SK-N-SH (cell line): ENCODE measurements around the gene ULK1. TPM values are rescaled to one million over a fixed set of nuclear protein-coding genes. Genes with fewer than 3 reads are reported as not detected.

Source experiments
- CTCF ChIA-PET: fragments of 300-600, 350-600 bp; formaldehyde crosslinking; extraction: SDS; loops from one replicate; lab custom pipeline; 2021; lab: Yijun Ruan, JAX
- POLR2A ChIA-PET: fragments of 350-600 bp; sonication (Branson Sonifier 250); formaldehyde crosslinking; extraction: SDS; loops from one replicate; lab custom pipeline; 2020; ENCODE audit warnings: antibody characterized with exemption, inconsistent platforms; lab: Yijun Ruan, JAX
- DNase-seq: peaks from one replicate; pipeline ENCODE4 v3.0.0; 2012
- H2AFZ ChIP-seq: fragments of 200-600 bp; sonication (generic); 2 replicates; pipeline ENCODE4 v1.8.1; 2016; ENCODE audit warnings: antibody characterized with exemption, mild to moderate bottlenecking, low read depth
- H3F3A ChIP-seq: fragments of 200-600 bp; sonication (generic); replicated peaks from 2 replicates; pipeline ENCODE3; 2016; ENCODE audit warnings: antibody characterized with exemption, mild to moderate bottlenecking; ENCODE audit not compliant: insufficient read depth
- H3K27ac ChIP-seq, 2 experiments: fragments of 200-500 bp in 1 of 2; fragments of 200-600 bp in 1 of 2; sonication (Bioruptor generic) in 1 of 2; sonication (generic), shearing (Covaris generic) in 1 of 2; 2 replicates each; pipeline versions ENCODE4 v1.5.1 to v1.6.1; 2014 to 2016; ENCODE audit warnings: low read depth in 2 of 2, inconsistent platforms in 1 of 2, low read length in 1 of 2, mild to moderate bottlenecking in 1 of 2, mixed read lengths in 1 of 2
- H3K27me3 ChIP-seq: fragments of 200-600 bp; sonication (generic), shearing (Covaris generic); 2 replicates; pipeline ENCODE4 v1.6.1; 2016; ENCODE audit warnings: mixed run types; ENCODE audit not compliant: insufficient read depth
- H3K36me3 ChIP-seq, 2 experiments: fragments of 200-500 bp in 1 of 2; fragments of 200-600 bp in 1 of 2; sonication (Bioruptor generic) in 1 of 2; sonication (generic) in 1 of 2; replicated peaks in 1 of 2; 2 replicates each; pipeline versions ENCODE3 to v1.5.1; 2014 to 2016; ENCODE audit warnings: low read length in 1 of 2, mild to moderate bottlenecking in 1 of 2; ENCODE audit not compliant: insufficient read depth in 2 of 2, control insufficient read depth in 1 of 2
- H3K4me1 ChIP-seq, 2 experiments: fragments of 200-500 bp in 1 of 2; fragments of 200-600 bp in 1 of 2; sonication (Bioruptor generic) in 1 of 2; sonication (generic), shearing (Covaris generic) in 1 of 2; 2 replicates each; pipeline versions ENCODE4 v1.5.1 to v1.6.1; 2014 to 2016; ENCODE audit warnings: low read depth in 1 of 2, low read length in 1 of 2, mixed run types in 1 of 2; ENCODE audit not compliant: insufficient read depth in 2 of 2, control insufficient read depth in 1 of 2
- H3K4me2 ChIP-seq: fragments of 200-600 bp; sonication (generic), shearing (Covaris generic); 2 replicates; pipeline ENCODE4 v1.6.1; 2017; ENCODE audit warnings: mixed run types
- H3K4me3 ChIP-seq, 2 experiments: fragments of 200-500 bp in 1 of 2; fragments of 200-600 bp in 1 of 2; sonication (Bioruptor generic) in 1 of 2; sonication (generic), shearing (Covaris generic) in 1 of 2; 2 replicates each; pipeline versions ENCODE4 v1.5.1 to v1.8.1; 2014 to 2016; ENCODE audit warnings: low read depth in 2 of 2, inconsistent platforms in 1 of 2, low read length in 1 of 2, mild to moderate bottlenecking in 1 of 2, mixed read lengths in 1 of 2, moderate library complexity in 1 of 2
- H3K79me2 ChIP-seq: fragments of 200-600 bp; sonication (generic); 2 replicates; pipeline ENCODE4 v1.8.1; 2017; ENCODE audit warnings: mild to moderate bottlenecking; ENCODE audit not compliant: insufficient read depth
- H3K9ac ChIP-seq: fragments of 200-600 bp; sonication (generic); 2 replicates; pipeline ENCODE4 v1.6.1; 2017; ENCODE audit warnings: mixed run types
- H3K9me2 ChIP-seq: fragments of 200-600 bp; sonication (generic); 2 replicates; pipeline ENCODE4 v1.6.1; 2017; ENCODE audit warnings: mixed run types
- H3K9me3 ChIP-seq: fragments of 200-600 bp; sonication (generic); 2 replicates; pipeline ENCODE4 v1.6.1; 2017; ENCODE audit warnings: mixed run types, mild to moderate bottlenecking, moderate library complexity
- H4K20me1 ChIP-seq: fragments of 200-600 bp; sonication (generic); 2 replicates; pipeline ENCODE4 v1.6.1; 2017; ENCODE audit warnings: mild to moderate bottlenecking, mixed run types; ENCODE audit not compliant: insufficient read depth
- CHD2 ChIP-seq: fragments of 150-350 bp; IDR thresholded peaks from 2 replicates; pipeline ENCODE4 v1.6.1; 2018; ENCODE audit warnings: low read length; ENCODE audit not compliant: partially characterized antibody
- EP300 ChIP-seq, 2 experiments: IDR thresholded peaks; 2 replicates each; pipeline versions ENCODE4 v1.4.0 to v1.6.1; 2012; ENCODE audit warnings: borderline replicate concordance in 1 of 2, low read depth in 1 of 2, low read length in 1 of 2
- EZH2phosphoT487 ChIP-seq: fragments of 200-600 bp; sonication (generic); IDR thresholded peaks from 2 replicates; pipeline ENCODE4 v1.6.1; 2017; ENCODE audit warnings: low read depth, mixed run types, mild to moderate bottlenecking, antibody characterized with exemption, moderate library complexity, borderline replicate concordance
- FOSL2 ChIP-seq: IDR thresholded peaks from 2 replicates; pipeline ENCODE4 v1.4.0; 2012; ENCODE audit warnings: low read depth, mild to moderate bottlenecking, moderate library complexity, borderline replicate concordance
- FOXM1 ChIP-seq: IDR thresholded peaks from 2 replicates; pipeline ENCODE4 v1.4.0; 2012; ENCODE audit warnings: low read depth, mild to moderate bottlenecking
- GABPA ChIP-seq: IDR thresholded peaks from 2 replicates; pipeline ENCODE4 v1.4.0; 2012; ENCODE audit warnings: low read depth, mild to moderate bottlenecking
- MXI1 ChIP-seq: IDR thresholded peaks from 2 replicates; pipeline ENCODE4 v1.6.1; 2012; ENCODE audit warnings: mild to moderate bottlenecking, low read depth, low read length, improper control_type of control experiment
- NFIC ChIP-seq: IDR thresholded peaks from 2 replicates; pipeline ENCODE4 v1.4.0; 2012; ENCODE audit warnings: borderline replicate concordance
- POLR2AphosphoS5 ChIP-seq: IDR thresholded peaks from 2 replicates; pipeline ENCODE4 v1.6.1; 2012; ENCODE audit warnings: low read depth, low read length
- RAD21 ChIP-seq: IDR thresholded peaks from 2 replicates; pipeline ENCODE4 v1.6.1; 2012; ENCODE audit warnings: mild to moderate bottlenecking, low read length
- RCOR1 ChIP-seq: fragments of 150-350 bp; IDR thresholded peaks from 2 replicates; pipeline ENCODE4 v1.6.1; 2017; ENCODE audit warnings: antibody characterized with exemption, low read length
- SIN3A ChIP-seq: IDR thresholded peaks from 2 replicates; pipeline ENCODE4 v1.6.1; 2012; ENCODE audit warnings: low read depth, mild to moderate bottlenecking, low read length, moderate library complexity, borderline replicate concordance
- SMC3 ChIP-seq: IDR thresholded peaks from 2 replicates; pipeline ENCODE4 v1.6.1; 2012; ENCODE audit warnings: low read depth, low read length, improper control_type of control experiment
- TAF1 ChIP-seq: IDR thresholded peaks from 2 replicates; pipeline ENCODE4 v1.6.1; 2012; ENCODE audit warnings: low read depth, mild to moderate bottlenecking, low read length, moderate library complexity, borderline replicate concordance
- YY1 ChIP-seq: IDR thresholded peaks from 2 replicates; pipeline ENCODE4 v1.4.0; 2012; ENCODE audit warnings: low read depth, mild to moderate bottlenecking
- WGBS: methylation state at CpG from one replicate; pipeline ENCODE4 v1.1.6; 2017; ENCODE audit warnings: low lambda C conversion rate; 5-methylcytosine and 5-hydroxymethylcytosine counted together
- polyA plus RNA-seq, 3 experiments: library from polyadenylated mRNA; depleted of rRNA; stranded (reverse); fragments of >200 nt; gene quantifications; 2 replicates each; pipeline ENCODE4 v1.2.3, GENCODE V29; 2012
- TF ChIP-seq, protein P1 (sequence below): fragments of 150-350 bp; IDR thresholded peaks from 2 replicates; pipeline ENCODE4 v1.6.1; 2016; ENCODE audit warnings: mild to moderate bottlenecking, low read depth, low read length
- TF ChIP-seq, protein P2 (sequence below): IDR thresholded peaks from 2 replicates; pipeline ENCODE4 v1.4.0; 2012; ENCODE audit warnings: low read depth
- TF ChIP-seq, protein P3 (sequence below): IDR thresholded peaks from 2 replicates; pipeline ENCODE4 v1.6.1; 2012; ENCODE audit warnings: mild to moderate bottlenecking, low read depth, low read length, moderate library complexity
- TF ChIP-seq, protein P4 (sequence below): IDR thresholded peaks from 2 replicates; pipeline ENCODE4 v1.4.0; 2012; ENCODE audit warnings: low read depth, borderline replicate concordance
- TF ChIP-seq, protein P5 (sequence below): fragments of 200-600 bp; sonication (generic); IDR thresholded peaks from 2 replicates; pipeline ENCODE4 v1.6.1; 2017; ENCODE audit warnings: antibody characterized with exemption, mild to moderate bottlenecking, moderate library complexity
- TF ChIP-seq, protein P6 (sequence below): IDR thresholded peaks from 2 replicates; pipeline ENCODE4; 2012

ULK1 gene
- polyA plus RNA-seq, 1 of the 3 experiments (the other 2 are of a cell fraction), result 10.7 TPM

DNA sequence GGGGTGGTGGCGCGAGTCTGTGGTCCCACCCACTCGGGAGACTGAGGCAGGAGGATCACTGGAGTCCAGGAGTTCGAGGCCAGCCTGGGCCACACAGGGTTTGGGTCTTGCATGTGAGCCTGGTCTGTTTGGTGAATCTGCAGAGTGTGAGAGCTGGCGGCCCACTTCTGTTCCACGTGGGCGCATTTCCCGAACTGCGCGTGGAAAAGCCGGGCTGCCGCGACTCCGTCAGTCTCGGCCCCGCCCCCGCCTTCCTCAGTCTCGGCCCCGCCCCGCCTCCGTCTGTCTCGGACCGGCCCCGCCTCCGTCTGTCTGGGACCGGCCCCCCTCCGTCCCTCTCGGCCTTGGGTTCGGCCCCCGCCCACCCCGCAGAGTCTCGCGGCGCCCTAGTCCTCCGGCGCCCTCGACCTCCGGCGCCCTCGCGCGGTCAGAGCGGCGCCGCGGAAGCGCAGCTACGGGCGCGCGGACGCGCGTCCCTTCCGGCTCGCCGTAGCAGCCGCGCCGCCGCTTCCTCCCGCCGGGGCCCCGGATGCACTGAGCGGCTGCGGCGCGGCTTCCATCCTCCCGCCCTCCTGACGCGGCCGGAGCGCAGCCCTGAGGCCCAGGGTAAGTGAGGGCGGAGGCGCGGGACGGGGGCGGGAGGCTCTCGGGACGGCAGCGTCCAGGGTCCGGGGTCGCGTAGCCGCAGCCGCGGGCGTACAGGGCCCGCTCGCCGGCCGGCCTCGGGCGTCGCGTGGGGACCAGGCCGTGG, 55.2 kb downstream of the ULK1 start, which contains the start of gene EP400:
Gene EP400, plus strand, starts transcription at position 512 of the 751 bp plus-strand sequence. CDS start 10,678 bp downstream, outside the sequence.
- no peaks in the 10 kb centered on the region for H3K9me3 ChIP-seq
- H3K9ac ChIP-seq, result peak within 1 kb of the TSS; percentile 95
- ChIA-PET CTCF (interaction anchor here (0.7 to 4.0 kb wide), 11 partner anchors 12 to 1033 kb away, joined by 3 to 27 read pairs (median 3); partner anchors contain the start of gene SFSWAP), POLR2A (interaction anchor here (0.6 to 1.5 kb wide), 4 partner anchors 9 to 46 kb away, joined by 3 read pairs; no protein-coding TSS in a partner anchor)
- peaks cover 46% of the 10 kb centered on the region for H3K79me2 ChIP-seq
- H3K27ac ChIP-seq, result peak within 1 kb of the TSS; percentile 57 to 58
- peak within 1 kb of the TSS; percentile 70 to 95 for H3K4me3 ChIP-seq
- peaks cover 35% of the 10 kb centered on the region for H4K20me1 ChIP-seq
- peaks cover 15% of the 10 kb centered on the region for H3F3A ChIP-seq
- H2AFZ ChIP-seq, result peak within 1 kb of the TSS; percentile 88; the same call in 1 of the 2 replicates
- peaks cover 0 to 4% of the 10 kb centered on the region in 2 experiments; a peak in 1 of 4 replicates for H3K4me1 ChIP-seq
- peak; percentile 99 for DNase-seq
- no peaks in the 10 kb centered on the region for H3K9me2 ChIP-seq
- H3K27me3 ChIP-seq, result no peaks in the 10 kb centered on the region
- WGBS, result 9% methylated on average over 8 of the region's 97 CpGs
- no peaks in the 10 kb centered on the region for H3K36me3 ChIP-seq
- peak within 1 kb of the TSS; percentile 99 for H3K4me2 ChIP-seq
- peak; percentile 72 for TF ChIP-seq MXI1
- TF ChIP-seq TAF1, result peak; percentile 46; the same call in 1 of the 2 replicates
- TF ChIP-seq EP300 (IDR thresholded peaks at IDR 0.05; ENCODE audit: borderline replicate concordance in 1 of 2, low read depth in 1 of 2, low read length in 1 of 2), result peak; percentile 11 to 20; a peak in 1 of 4 replicates
- TF ChIP-seq SIN3A, result peak; percentile 26; the same call in 1 of the 2 replicates
- TF ChIP-seq, protein P1, sequence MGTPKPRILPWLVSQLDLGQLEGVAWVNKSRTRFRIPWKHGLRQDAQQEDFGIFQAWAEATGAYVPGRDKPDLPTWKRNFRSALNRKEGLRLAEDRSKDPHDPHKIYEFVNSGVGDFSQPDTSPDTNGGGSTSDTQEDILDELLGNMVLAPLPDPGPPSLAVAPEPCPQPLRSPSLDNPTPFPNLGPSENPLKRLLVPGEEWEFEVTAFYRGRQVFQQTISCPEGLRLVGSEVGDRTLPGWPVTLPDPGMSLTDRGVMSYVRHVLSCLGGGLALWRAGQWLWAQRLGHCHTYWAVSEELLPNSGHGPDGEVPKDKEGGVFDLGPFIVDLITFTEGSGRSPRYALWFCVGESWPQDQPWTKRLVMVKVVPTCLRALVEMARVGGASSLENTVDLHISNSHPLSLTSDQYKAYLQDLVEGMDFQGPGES, result no peak
- no peak for TF ChIP-seq FOXM1
- TF ChIP-seq RCOR1, result peak; percentile 18; the same call in 1 of the 2 replicates
- TF ChIP-seq NFIC, result no peak
- TF ChIP-seq RAD21, result peak; percentile 65
- no peak for TF ChIP-seq YY1
- TF ChIP-seq GABPA, result peak; percentile 73
- TF ChIP-seq, protein P2, sequence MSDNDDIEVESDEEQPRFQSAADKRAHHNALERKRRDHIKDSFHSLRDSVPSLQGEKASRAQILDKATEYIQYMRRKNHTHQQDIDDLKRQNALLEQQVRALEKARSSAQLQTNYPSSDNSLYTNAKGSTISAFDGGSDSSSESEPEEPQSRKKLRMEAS, result peak; percentile 28; the same call in 1 of the 2 replicates
- peak; percentile 42; the same call in 1 of the 2 replicates for TF ChIP-seq SMC3
- TF ChIP-seq, protein P3, sequence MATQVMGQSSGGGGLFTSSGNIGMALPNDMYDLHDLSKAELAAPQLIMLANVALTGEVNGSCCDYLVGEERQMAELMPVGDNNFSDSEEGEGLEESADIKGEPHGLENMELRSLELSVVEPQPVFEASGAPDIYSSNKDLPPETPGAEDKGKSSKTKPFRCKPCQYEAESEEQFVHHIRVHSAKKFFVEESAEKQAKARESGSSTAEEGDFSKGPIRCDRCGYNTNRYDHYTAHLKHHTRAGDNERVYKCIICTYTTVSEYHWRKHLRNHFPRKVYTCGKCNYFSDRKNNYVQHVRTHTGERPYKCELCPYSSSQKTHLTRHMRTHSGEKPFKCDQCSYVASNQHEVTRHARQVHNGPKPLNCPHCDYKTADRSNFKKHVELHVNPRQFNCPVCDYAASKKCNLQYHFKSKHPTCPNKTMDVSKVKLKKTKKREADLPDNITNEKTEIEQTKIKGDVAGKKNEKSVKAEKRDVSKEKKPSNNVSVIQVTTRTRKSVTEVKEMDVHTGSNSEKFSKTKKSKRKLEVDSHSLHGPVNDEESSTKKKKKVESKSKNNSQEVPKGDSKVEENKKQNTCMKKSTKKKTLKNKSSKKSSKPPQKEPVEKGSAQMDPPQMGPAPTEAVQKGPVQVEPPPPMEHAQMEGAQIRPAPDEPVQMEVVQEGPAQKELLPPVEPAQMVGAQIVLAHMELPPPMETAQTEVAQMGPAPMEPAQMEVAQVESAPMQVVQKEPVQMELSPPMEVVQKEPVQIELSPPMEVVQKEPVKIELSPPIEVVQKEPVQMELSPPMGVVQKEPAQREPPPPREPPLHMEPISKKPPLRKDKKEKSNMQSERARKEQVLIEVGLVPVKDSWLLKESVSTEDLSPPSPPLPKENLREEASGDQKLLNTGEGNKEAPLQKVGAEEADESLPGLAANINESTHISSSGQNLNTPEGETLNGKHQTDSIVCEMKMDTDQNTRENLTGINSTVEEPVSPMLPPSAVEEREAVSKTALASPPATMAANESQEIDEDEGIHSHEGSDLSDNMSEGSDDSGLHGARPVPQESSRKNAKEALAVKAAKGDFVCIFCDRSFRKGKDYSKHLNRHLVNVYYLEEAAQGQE, result no peak
- TF ChIP-seq FOSL2, result no peak
- TF ChIP-seq CHD2, result peak; percentile 97
- TF ChIP-seq, protein P4, sequence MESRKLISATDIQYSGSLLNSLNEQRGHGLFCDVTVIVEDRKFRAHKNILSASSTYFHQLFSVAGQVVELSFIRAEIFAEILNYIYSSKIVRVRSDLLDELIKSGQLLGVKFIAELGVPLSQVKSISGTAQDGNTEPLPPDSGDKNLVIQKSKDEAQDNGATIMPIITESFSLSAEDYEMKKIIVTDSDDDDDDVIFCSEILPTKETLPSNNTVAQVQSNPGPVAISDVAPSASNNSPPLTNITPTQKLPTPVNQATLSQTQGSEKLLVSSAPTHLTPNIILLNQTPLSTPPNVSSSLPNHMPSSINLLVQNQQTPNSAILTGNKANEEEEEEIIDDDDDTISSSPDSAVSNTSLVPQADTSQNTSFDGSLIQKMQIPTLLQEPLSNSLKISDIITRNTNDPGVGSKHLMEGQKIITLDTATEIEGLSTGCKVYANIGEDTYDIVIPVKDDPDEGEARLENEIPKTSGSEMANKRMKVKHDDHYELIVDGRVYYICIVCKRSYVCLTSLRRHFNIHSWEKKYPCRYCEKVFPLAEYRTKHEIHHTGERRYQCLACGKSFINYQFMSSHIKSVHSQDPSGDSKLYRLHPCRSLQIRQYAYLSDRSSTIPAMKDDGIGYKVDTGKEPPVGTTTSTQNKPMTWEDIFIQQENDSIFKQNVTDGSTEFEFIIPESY, result peak; percentile 91
- TF ChIP-seq POLR2AphosphoS5, result 0 out of 2 replicates have a peak, but pooled peaks have one; percentile 46
- TF ChIP-seq, protein P5, sequence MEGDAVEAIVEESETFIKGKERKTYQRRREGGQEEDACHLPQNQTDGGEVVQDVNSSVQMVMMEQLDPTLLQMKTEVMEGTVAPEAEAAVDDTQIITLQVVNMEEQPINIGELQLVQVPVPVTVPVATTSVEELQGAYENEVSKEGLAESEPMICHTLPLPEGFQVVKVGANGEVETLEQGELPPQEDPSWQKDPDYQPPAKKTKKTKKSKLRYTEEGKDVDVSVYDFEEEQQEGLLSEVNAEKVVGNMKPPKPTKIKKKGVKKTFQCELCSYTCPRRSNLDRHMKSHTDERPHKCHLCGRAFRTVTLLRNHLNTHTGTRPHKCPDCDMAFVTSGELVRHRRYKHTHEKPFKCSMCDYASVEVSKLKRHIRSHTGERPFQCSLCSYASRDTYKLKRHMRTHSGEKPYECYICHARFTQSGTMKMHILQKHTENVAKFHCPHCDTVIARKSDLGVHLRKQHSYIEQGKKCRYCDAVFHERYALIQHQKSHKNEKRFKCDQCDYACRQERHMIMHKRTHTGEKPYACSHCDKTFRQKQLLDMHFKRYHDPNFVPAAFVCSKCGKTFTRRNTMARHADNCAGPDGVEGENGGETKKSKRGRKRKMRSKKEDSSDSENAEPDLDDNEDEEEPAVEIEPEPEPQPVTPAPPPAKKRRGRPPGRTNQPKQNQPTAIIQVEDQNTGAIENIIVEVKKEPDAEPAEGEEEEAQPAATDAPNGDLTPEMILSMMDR, result peak; percentile 50
- TF ChIP-seq EZH2phosphoT487, result no peak
- TF ChIP-seq, protein P6, sequence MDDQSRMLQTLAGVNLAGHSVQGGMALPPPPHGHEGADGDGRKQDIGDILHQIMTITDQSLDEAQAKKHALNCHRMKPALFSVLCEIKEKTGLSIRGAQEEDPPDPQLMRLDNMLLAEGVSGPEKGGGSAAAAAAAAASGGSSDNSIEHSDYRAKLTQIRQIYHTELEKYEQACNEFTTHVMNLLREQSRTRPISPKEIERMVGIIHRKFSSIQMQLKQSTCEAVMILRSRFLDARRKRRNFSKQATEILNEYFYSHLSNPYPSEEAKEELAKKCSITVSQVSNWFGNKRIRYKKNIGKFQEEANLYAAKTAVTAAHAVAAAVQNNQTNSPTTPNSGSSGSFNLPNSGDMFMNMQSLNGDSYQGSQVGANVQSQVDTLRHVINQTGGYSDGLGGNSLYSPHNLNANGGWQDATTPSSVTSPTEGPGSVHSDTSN, result no peak
